Measurements from ENCODE around the gene ZNF398.

The ZNF398 gene

GRCh38 chr7:149153346-149153745, 6.1 kb downstream of the ZNF398 start:
- H3K9ac ChIP-seq (ENCODE audit: low read depth, low read length) = no peak overlapping the region
- H3K27me3 ChIP-seq (ENCODE audit: control insufficient read depth, insufficient read depth, low read length) = no peaks in the 10 kb centered on the region
- peaks cover 18% of the 10 kb centered on the region for H3K36me3 ChIP-seq (ENCODE audit: insufficient read depth, low read length)
- H3K4me3 ChIP-seq (ENCODE audit: low read length) = no peak overlapping the region
- H3K4me2 ChIP-seq (ENCODE audit: low read length) = no peak overlapping the region
- no peaks in the 10 kb centered on the region for H3K4me1 ChIP-seq (ENCODE audit: control insufficient read depth, insufficient read depth, low read length)
- H3K9me3 ChIP-seq (replicated peaks; ENCODE audit: low read length) = no peaks in the 10 kb centered on the region

- no peak overlapping the region for H3K4me3 ChIP-seq (ENCODE audit: low read length)
- no peaks in the 10 kb centered on the region for H3K4me1 ChIP-seq (ENCODE audit: control insufficient read depth, insufficient read depth, low read length)
- H3K36me3 ChIP-seq (ENCODE audit: insufficient read depth, low read length) = peaks cover 18% of the 10 kb centered on the region
- no peaks in the 10 kb centered on the region for H3K27me3 ChIP-seq (ENCODE audit: control insufficient read depth, insufficient read depth, low read length)
- no peaks in the 10 kb centered on the region for H3K9me3 ChIP-seq (replicated peaks; ENCODE audit: low read length)
- no peak overlapping the region for H3K9ac ChIP-seq (ENCODE audit: low read depth, low read length)
- no peak overlapping the region for H3K4me2 ChIP-seq (ENCODE audit: low read length)
Observed at GRCh38 chr7:149154056-149154455, 6.8 kb downstream of the ZNF398 start.

- H3K27me3 ChIP-seq (ENCODE audit: control insufficient read depth, insufficient read depth, low read length) = no peaks in the 10 kb centered on the region
- no peaks in the 10 kb centered on the region for H3K9me3 ChIP-seq (replicated peaks; ENCODE audit: low read length)
- peaks cover 23% of the 10 kb centered on the region for H3K36me3 ChIP-seq (ENCODE audit: insufficient read depth, low read length)
- H3K4me3 ChIP-seq (ENCODE audit: low read length) = no peak overlapping the region
- H3K4me2 ChIP-seq (ENCODE audit: low read length) = no peak overlapping the region
- H3K4me1 ChIP-seq (ENCODE audit: control insufficient read depth, insufficient read depth, low read length) = peaks cover 7% of the 10 kb centered on the region
- H3K9ac ChIP-seq (ENCODE audit: low read depth, low read length) = no peak overlapping the region
Observed at GRCh38 chr7:149156898-149157297, 9.6 kb downstream of the ZNF398 start.

- no peaks in the 10 kb centered on the region for H3K9me3 ChIP-seq (replicated peaks; ENCODE audit: low read length)
- H3K4me2 ChIP-seq (ENCODE audit: low read length) = peak overlapping the region; percentile 34
- no peak overlapping the region for H3K9ac ChIP-seq (ENCODE audit: low read depth, low read length)
- H3K4me1 ChIP-seq (ENCODE audit: control insufficient read depth, insufficient read depth, low read length) = peaks cover 7% of the 10 kb centered on the region
- H3K36me3 ChIP-seq (ENCODE audit: insufficient read depth, low read length) = peaks cover 30% of the 10 kb centered on the region
- no peak overlapping the region for H3K4me3 ChIP-seq (ENCODE audit: low read length)
- no peaks in the 10 kb centered on the region for H3K27me3 ChIP-seq (ENCODE audit: control insufficient read depth, insufficient read depth, low read length)
Observed at GRCh38 chr7:149161241-149161848, 14.1 kb downstream of the ZNF398 start.

- Histone ChIP-seq H3K4me3 (ENCODE audit: low read length) (no peak overlapping the region), H3K4me2 (ENCODE audit: low read length) (no peak overlapping the region), H3K9me3 (replicated peaks; ENCODE audit: low read length) (no peaks in the 10 kb centered on the region), H3K27me3 (ENCODE audit: control insufficient read depth, insufficient read depth, low read length) (no peaks in the 10 kb centered on the region), H3K4me1 (ENCODE audit: control insufficient read depth, insufficient read depth, low read length) (peaks cover 5% of the 10 kb centered on the region), H3K9ac (ENCODE audit: low read depth, low read length) (no peak overlapping the region), H3K36me3 (ENCODE audit: insufficient read depth, low read length) (peaks cover 45% of the 10 kb centered on the region)
Observed at GRCh38 chr7:149166142-149166541, 18.9 kb downstream of the ZNF398 start.

- Histone ChIP-seq H3K4me3 (ENCODE audit: low read length) (no peak overlapping the region), H3K27me3 (ENCODE audit: control insufficient read depth, insufficient read depth, low read length) (no peaks in the 10 kb centered on the region), H3K4me1 (ENCODE audit: control insufficient read depth, insufficient read depth, low read length) (no peaks in the 10 kb centered on the region), H3K36me3 (ENCODE audit: insufficient read depth, low read length) (peaks cover 42% of the 10 kb centered on the region), H3K9ac (ENCODE audit: low read depth, low read length) (no peak overlapping the region), H3K4me2 (ENCODE audit: low read length) (no peak overlapping the region), H3K9me3 (replicated peaks; ENCODE audit: low read length) (no peaks in the 10 kb centered on the region)
Observed at GRCh38 chr7:149166630-149167352, 19.5 kb downstream of the ZNF398 start.

GRCh38 chr7:149171892-149172533, 24.8 kb downstream of the ZNF398 start:
- Histone ChIP-seq H3K9ac (ENCODE audit: low read depth, low read length) (no peak overlapping the region), H3K4me2 (ENCODE audit: low read length) (no peak overlapping the region), H3K9me3 (replicated peaks; ENCODE audit: low read length) (no peaks in the 10 kb centered on the region), H3K4me3 (ENCODE audit: low read length) (no peak overlapping the region), H3K4me1 (ENCODE audit: control insufficient read depth, insufficient read depth, low read length) (no peaks in the 10 kb centered on the region), H3K36me3 (ENCODE audit: insufficient read depth, low read length) (peaks cover 48% of the 10 kb centered on the region), H3K27me3 (ENCODE audit: control insufficient read depth, insufficient read depth, low read length) (no peaks in the 10 kb centered on the region)

GRCh38 chr7:149172534-149172920, 25.3 kb downstream of the ZNF398 start:
- no peak overlapping the region for H3K9ac ChIP-seq (ENCODE audit: low read depth, low read length)
- no peaks in the 10 kb centered on the region for H3K27me3 ChIP-seq (ENCODE audit: control insufficient read depth, insufficient read depth, low read length)
- H3K4me1 ChIP-seq (ENCODE audit: control insufficient read depth, insufficient read depth, low read length) = no peaks in the 10 kb centered on the region
- no peak overlapping the region for H3K4me2 ChIP-seq (ENCODE audit: low read length)
- no peak overlapping the region for H3K4me3 ChIP-seq (ENCODE audit: low read length)
- peaks cover 49% of the 10 kb centered on the region for H3K36me3 ChIP-seq (ENCODE audit: insufficient read depth, low read length)
- H3K9me3 ChIP-seq (replicated peaks; ENCODE audit: low read length) = no peaks in the 10 kb centered on the region

- H3K9me3 ChIP-seq (replicated peaks; ENCODE audit: low read length) = no peaks in the 10 kb centered on the region
- no peak overlapping the region for H3K4me3 ChIP-seq (ENCODE audit: low read length)
- H3K4me1 ChIP-seq (ENCODE audit: control insufficient read depth, insufficient read depth, low read length) = no peaks in the 10 kb centered on the region
- H3K4me2 ChIP-seq (ENCODE audit: low read length) = no peak overlapping the region
- H3K36me3 ChIP-seq (ENCODE audit: insufficient read depth, low read length) = peaks cover 62% of the 10 kb centered on the region
- no peak overlapping the region for H3K9ac ChIP-seq (ENCODE audit: low read depth, low read length)
- no peaks in the 10 kb centered on the region for H3K27me3 ChIP-seq (ENCODE audit: control insufficient read depth, insufficient read depth, low read length)
Observed at GRCh38 chr7:149175150-149175549, 27.9 kb downstream of the ZNF398 start.

GRCh38 chr7:149179241-149179640, 32.0 kb downstream of the ZNF398 start:
- Histone ChIP-seq H3K4me1 (ENCODE audit: control insufficient read depth, insufficient read depth, low read length) (no peaks in the 10 kb centered on the region), H3K4me3 (ENCODE audit: low read length) (no peak overlapping the region), H3K4me2 (ENCODE audit: low read length) (no peak overlapping the region), H3K36me3 (ENCODE audit: insufficient read depth, low read length) (peaks cover 70% of the 10 kb centered on the region), H3K9ac (ENCODE audit: low read depth, low read length) (no peak overlapping the region), H3K9me3 (replicated peaks; ENCODE audit: low read length) (no peaks in the 10 kb centered on the region), H3K27me3 (ENCODE audit: control insufficient read depth, insufficient read depth, low read length) (no peaks in the 10 kb centered on the region)

- Histone ChIP-seq H3K9me3 (replicated peaks; ENCODE audit: low read length) (no peaks in the 10 kb centered on the region), H3K4me2 (ENCODE audit: low read length) (no peak overlapping the region), H3K4me3 (ENCODE audit: low read length) (no peak overlapping the region), H3K4me1 (ENCODE audit: control insufficient read depth, insufficient read depth, low read length) (no peaks in the 10 kb centered on the region), H3K36me3 (ENCODE audit: insufficient read depth, low read length) (peaks cover 58% of the 10 kb centered on the region), H3K9ac (ENCODE audit: low read depth, low read length) (no peak overlapping the region), H3K27me3 (ENCODE audit: control insufficient read depth, insufficient read depth, low read length) (no peaks in the 10 kb centered on the region)
Observed at GRCh38 chr7:149180722-149181449, 33.6 kb downstream of the ZNF398 start.

Data from skeletal muscle satellite cell (primary cell).